Measurements from ENCODE around the gene THRA. TPM values are rescaled to one million over a fixed set of nuclear protein-coding genes. Genes with fewer than 3 reads are reported as not detected.

The THRA gene
- total RNA-seq, 4 donors from 2014 or later: 32.6 to 69.9 (median 48.9) TPM

GRCh38 chr17:40097931-40098845 is 35.4 kb downstream of the THRA start:
- Histone ChIP-seq H3K36me3 (peaks cover 36% of the 10 kb centered on the region), H3K4me3 (peak overlapping the region; percentile 61), H3K4me1 (peaks cover 82% of the 10 kb centered on the region), H3K27me3 (no peaks in the 10 kb centered on the region), H3K27ac (peak overlapping the region; percentile 95), H3K9me3 (no peaks in the 10 kb centered on the region)
- DNase-seq (ENCODE audit: low spot score in 2 of 2): peak in 1 of 2 donors; percentile 90
- WGBS: 17% methylated on average over 7 of the region's 9 CpGs
- TF ChIP-seq POLR2A (IDR thresholded peaks at IDR 0.05): no peak
- TF ChIP-seq POLR2AphosphoS5 (IDR thresholded peaks at IDR 0.05): peak; percentile 77 to 81 (median 79)

GRCh38 chr17:40098846-40099618 is 36.3 kb downstream of the THRA start:
- Histone ChIP-seq H3K4me1 (peaks cover 82% of the 10 kb centered on the region), H3K9me3 (no peaks in the 10 kb centered on the region), H3K4me3 (peak overlapping the region; percentile 61), H3K27me3 (no peaks in the 10 kb centered on the region), H3K36me3 (peaks cover 27% of the 10 kb centered on the region), H3K27ac (peak overlapping the region; percentile 95)
- TF ChIP-seq EP300 (IDR thresholded peaks at IDR 0.05) (peak; percentile 69), POLR2A (IDR thresholded peaks at IDR 0.05) (peak; percentile 59 to 93), CTCF (IDR thresholded peaks at IDR 0.05) (no peak), POLR2AphosphoS5 (IDR thresholded peaks at IDR 0.05) (peak; percentile 66 to 99 (median 83))
- WGBS: 0% methylated on average over 19 of the region's 52 CpGs
- peak; percentile 100 for DNase-seq (ENCODE audit: low spot score in 2 of 2)

- H3K27ac ChIP-seq: peak overlapping the region; percentile 95
- H3K36me3 ChIP-seq: peaks cover 19% of the 10 kb centered on the region
- H3K4me3 ChIP-seq: peak overlapping the region; percentile 61
- TF ChIP-seq POLR2A (IDR thresholded peaks at IDR 0.05): no peak
- TF ChIP-seq CTCF (IDR thresholded peaks at IDR 0.05): no peak
- TF ChIP-seq EP300 (IDR thresholded peaks at IDR 0.05): no peak
- TF ChIP-seq POLR2AphosphoS5 (IDR thresholded peaks at IDR 0.05): no peak
- WGBS: 3% methylated on average over 17 of the region's 31 CpGs
- peaks cover 83% of the 10 kb centered on the region for H3K4me1 ChIP-seq
- H3K27me3 ChIP-seq: no peaks in the 10 kb centered on the region
- no peak for DNase-seq (ENCODE audit: low spot score in 2 of 2)
- no peaks in the 10 kb centered on the region for H3K9me3 ChIP-seq
Observed at GRCh38 chr17:40099619-40100418, 37.1 kb downstream of the THRA start.

GRCh38 chr17:40100419-40100668 is 37.6 kb downstream of the THRA start, which contains the start of gene NR1D1:
Gene NR1D1 (minus strand): TSS chr17:40100589. CDS start chr17:40100094, 495 bp downstream.
- H3K27me3 ChIP-seq: no peaks in the 10 kb centered on the region
- 2% methylated on average over 10 of the region's 16 CpGs for WGBS
- H3K36me3 ChIP-seq: peaks cover 14% of the 10 kb centered on the region
- H3K9me3 ChIP-seq: no peaks in the 10 kb centered on the region
- peak within 1 kb of the TSS; percentile 95 for H3K27ac ChIP-seq
- DNase-seq (ENCODE audit: low spot score in 2 of 2): no peak
- TF ChIP-seq POLR2A (IDR thresholded peaks at IDR 0.05) (peak in 1 of 2 donors; percentile 88), POLR2AphosphoS5 (IDR thresholded peaks at IDR 0.05) (peak; percentile 91 to 97 (median 97)), EP300 (IDR thresholded peaks at IDR 0.05) (no peak)
- peak within 1 kb of the TSS; percentile 61 for H3K4me3 ChIP-seq
- peaks cover 83% of the 10 kb centered on the region for H3K4me1 ChIP-seq

GRCh38 chr17:40100669-40101366 is 38.1 kb downstream of the THRA start:
- no peak for TF ChIP-seq POLR2A (IDR thresholded peaks at IDR 0.05)
- peak; percentile 13 to 50 (median 13) for TF ChIP-seq POLR2AphosphoS5 (IDR thresholded peaks at IDR 0.05)
- Histone ChIP-seq H3K9me3 (no peaks in the 10 kb centered on the region), H3K27me3 (no peaks in the 10 kb centered on the region), H3K27ac (peak overlapping the region; percentile 95), H3K4me1 (peaks cover 83% of the 10 kb centered on the region), H3K4me3 (peak overlapping the region; percentile 61), H3K36me3 (peaks cover 9% of the 10 kb centered on the region)
- peak; percentile 99 for DNase-seq (ENCODE audit: low spot score in 2 of 2)
- 1% methylated on average over 23 of the region's 25 CpGs for WGBS

Measured in suprapubic skin (tissue), 4 donors.